Lower leg skin (tissue), 3 donors: Measurements from ENCODE around the gene WDR70.

Source experiments
- POLR2A ChIP-seq, 2 donors: fragments of 450-650 bp; IDR thresholded peaks; one replicate each; pipeline ENCODE4 v1.6.1; 2016 to 2017; ENCODE audit warnings: antibody characterized with exemption in 2 of 2, mild to moderate bottlenecking in 1 of 2, moderate library complexity in 1 of 2
- TF ChIP-seq, protein P1 (sequence below), 3 donors: fragments of 450-650 bp; IDR thresholded peaks; one replicate each; pipeline ENCODE4 v1.5.1; 2016; ENCODE audit warnings: antibody characterized with exemption in 3 of 3, mild to moderate bottlenecking in 3 of 3, moderate library complexity in 2 of 3

DNA sequence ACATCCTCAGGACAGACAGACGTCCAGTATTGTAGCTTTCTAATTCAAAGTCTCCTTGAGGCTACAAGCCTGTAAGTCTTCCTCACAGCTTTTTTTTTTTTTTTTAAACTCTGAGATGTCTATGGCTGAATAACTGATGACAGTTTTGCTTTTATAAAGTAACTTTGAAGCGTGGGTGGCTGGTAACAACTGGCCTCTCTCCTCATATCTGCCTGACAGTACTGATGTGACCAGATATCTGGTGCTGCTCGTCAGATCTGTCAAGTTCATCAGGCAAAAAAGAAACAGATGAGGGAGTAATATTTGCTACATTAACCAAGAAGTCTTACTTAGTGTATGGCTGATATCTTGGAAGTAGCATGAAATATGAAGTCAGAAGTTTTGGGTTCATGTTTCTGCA, 388.1 kb downstream of the WDR70 start:
- TF ChIP-seq, protein P1, sequence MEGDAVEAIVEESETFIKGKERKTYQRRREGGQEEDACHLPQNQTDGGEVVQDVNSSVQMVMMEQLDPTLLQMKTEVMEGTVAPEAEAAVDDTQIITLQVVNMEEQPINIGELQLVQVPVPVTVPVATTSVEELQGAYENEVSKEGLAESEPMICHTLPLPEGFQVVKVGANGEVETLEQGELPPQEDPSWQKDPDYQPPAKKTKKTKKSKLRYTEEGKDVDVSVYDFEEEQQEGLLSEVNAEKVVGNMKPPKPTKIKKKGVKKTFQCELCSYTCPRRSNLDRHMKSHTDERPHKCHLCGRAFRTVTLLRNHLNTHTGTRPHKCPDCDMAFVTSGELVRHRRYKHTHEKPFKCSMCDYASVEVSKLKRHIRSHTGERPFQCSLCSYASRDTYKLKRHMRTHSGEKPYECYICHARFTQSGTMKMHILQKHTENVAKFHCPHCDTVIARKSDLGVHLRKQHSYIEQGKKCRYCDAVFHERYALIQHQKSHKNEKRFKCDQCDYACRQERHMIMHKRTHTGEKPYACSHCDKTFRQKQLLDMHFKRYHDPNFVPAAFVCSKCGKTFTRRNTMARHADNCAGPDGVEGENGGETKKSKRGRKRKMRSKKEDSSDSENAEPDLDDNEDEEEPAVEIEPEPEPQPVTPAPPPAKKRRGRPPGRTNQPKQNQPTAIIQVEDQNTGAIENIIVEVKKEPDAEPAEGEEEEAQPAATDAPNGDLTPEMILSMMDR (IDR thresholded peaks at IDR 0.05) = no peak
- no peak for TF ChIP-seq POLR2A (IDR thresholded peaks at IDR 0.05)
